HG03139 (cell line): ENCODE results near the gene TNFRSF25.
"Not testable (repeated sequence)": the region's sequence is repeated elsewhere in the genome, so short reads cannot be mapped to it uniquely, and the experiment has no call there.

Experiments used
- ATAC-seq: cut with Tn5 transposase; IDR thresholded peaks from one replicate; pipeline ENCODE4 v1.9.1; 2021; ENCODE audit not compliant: unreplicated experiment

Gene TNFRSF25

DNA sequence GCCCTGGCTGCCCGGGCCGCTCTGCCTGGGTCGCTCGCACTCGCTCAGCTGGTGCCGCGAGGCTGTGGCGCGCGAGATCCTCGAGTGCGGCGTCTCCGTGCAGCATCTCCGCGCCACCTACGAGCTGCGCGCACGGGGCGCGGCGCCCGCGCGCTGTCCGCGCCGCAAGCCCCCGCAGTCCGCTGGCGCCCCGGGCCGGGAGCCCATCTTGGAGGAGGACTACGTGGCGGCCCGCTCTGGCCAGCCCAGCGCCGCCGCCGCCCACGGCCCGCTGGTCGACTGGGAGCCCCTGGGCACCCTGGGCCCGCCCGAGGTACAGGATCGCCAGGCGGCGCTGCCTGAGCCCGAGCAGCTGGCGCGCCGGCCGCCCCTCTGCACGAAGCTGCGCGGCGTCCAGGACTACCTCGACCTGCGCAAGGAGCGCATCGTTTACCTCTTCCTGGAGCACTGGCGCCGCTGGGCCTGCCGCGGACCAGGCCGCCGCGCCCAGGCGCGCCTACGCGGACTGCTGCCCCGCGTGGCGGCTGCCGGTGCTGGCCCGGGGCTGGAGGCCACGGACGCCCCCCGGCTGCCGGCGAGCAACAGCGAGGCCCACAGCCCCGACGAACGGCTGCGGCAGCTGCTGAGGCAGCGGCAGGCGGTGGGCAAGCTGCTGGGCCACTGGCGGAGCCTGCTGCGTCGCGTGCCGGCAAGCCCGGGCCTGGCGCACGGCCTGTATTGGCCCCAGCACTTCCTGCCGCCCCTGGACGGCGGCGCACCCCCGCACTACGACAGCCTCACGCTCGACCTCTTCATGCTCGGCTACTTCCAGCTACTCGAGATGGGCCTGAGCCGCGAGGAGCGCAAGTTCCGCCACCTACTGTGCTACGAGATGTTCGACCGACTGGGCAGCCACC is 10.9 kb downstream of the TNFRSF25 start:
- ATAC-seq, result no peak

- not testable (repeated sequence) for ATAC-seq
These were observed 11.8 kb downstream of the TNFRSF25 start for GRCh38 chr1:6453895-6454855.

- no peak for ATAC-seq
These were observed 15.0 kb downstream of the TNFRSF25 start for GRCh38 chr1:6450943-6451373.

DNA sequence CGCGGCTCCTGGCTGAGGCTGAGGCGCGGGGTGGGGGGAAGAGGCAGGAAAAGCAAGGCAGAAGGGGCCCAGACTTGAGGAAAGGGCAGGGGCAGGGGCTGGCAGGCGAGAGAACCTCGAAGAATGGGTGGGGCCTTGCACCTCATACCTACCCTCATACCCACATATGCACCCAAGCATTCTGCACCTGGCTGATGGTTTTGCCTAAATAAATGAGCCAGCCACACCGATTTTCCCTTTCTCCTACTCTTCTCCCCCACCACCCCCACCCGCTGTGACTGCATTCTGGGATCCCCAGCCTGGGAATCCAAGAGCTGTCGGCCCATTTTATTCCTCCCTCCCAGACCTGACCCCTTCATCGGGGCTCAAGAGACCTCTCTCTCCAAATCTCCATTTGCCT is 15.5 kb downstream of the TNFRSF25 start:
- ATAC-seq, result not testable (repeated sequence)

- no peak for ATAC-seq
These were observed 15.9 kb downstream of the TNFRSF25 start for GRCh38 chr1:6450005-6450450.

DNA sequence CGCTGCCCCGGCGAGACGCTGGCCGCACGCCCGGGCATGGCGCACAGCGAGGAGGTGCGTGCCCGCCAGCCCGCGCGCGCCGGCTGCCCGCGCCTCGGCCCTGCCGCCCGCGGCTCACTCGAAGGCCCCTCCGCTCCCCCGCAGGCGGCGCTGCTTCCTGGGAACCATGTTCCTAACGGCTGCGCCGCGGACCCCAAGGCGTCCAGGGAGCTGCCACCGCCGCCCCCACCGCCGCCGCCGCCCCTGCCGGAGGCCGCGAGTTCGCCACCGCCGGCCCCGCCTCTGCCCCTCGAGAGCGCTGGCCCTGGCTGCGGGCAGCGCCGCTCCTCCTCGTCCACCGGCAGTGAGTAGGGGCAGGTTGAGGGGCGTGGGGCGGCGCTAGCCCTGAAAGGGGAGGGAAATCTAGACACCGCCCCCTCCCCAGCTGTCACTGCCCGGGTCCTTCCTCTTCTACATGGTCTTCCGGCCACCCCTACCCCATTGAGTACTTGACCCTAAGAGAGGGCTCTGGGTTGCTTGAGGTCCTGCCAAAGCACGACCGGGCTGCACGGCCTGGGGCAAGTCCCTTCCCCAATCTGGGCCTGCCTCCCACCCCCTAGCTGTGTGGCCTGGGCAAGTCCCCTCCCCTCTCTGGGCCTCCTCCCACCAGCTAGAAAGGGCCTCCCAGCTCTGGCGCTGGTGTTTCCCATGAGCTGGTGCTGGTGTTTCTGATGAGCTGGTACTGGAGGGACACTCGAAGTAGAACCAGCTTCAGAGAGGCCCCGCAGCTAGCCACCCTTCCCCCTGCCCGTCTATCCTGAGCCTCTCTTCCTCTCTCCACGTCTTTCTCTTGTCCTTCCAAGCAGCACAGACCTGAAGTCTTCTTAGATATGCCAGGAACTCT is 17.0 kb downstream of the TNFRSF25 start:
- no peak for ATAC-seq

DNA sequence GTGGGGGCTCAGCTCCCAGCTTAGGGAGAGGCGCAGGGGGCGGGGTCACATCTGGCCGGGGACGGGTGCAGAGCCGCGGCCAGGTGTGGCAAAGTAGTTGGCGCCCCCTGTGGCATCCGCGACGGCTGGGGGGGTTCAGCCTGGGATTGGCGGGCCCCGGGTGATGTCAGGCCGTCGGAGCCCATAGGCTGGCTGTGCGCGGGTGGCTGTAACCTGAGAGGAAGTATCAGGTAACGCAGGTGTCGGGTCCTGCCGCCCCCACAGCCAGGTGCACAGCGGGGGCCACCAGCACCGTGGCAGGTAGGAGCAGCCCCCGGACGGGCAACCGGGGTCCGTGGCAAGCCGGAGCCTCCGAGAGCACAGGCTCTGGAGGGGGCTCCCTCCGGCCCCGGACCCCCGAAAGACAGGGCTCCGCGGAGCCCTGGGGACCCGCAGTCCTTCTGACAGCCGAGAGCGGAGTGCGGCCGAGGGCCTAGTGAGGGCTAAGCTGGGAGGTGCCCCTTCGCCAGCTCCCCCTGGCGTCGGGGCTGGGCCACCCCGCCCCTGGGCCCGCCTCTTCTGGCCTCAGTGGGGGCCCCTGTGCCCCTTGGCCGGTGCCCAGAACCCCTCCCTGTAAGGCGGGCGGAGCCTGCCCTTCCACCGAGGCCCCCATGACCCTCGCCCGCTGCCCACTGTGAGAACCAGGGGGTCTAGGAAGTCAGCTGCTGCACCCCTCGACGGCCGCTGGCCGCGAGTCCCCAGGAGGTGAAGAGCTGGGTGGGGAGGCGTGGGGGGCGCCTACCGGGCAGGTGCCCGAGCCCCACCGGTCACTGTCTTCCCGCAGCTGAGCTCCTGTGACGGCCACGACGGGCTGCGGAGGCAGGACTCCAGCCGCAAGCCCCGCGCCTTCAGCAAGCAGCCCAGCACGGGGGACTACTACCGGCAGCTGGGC is 17.9 kb downstream of the TNFRSF25 start:
- no peak for ATAC-seq

DNA sequence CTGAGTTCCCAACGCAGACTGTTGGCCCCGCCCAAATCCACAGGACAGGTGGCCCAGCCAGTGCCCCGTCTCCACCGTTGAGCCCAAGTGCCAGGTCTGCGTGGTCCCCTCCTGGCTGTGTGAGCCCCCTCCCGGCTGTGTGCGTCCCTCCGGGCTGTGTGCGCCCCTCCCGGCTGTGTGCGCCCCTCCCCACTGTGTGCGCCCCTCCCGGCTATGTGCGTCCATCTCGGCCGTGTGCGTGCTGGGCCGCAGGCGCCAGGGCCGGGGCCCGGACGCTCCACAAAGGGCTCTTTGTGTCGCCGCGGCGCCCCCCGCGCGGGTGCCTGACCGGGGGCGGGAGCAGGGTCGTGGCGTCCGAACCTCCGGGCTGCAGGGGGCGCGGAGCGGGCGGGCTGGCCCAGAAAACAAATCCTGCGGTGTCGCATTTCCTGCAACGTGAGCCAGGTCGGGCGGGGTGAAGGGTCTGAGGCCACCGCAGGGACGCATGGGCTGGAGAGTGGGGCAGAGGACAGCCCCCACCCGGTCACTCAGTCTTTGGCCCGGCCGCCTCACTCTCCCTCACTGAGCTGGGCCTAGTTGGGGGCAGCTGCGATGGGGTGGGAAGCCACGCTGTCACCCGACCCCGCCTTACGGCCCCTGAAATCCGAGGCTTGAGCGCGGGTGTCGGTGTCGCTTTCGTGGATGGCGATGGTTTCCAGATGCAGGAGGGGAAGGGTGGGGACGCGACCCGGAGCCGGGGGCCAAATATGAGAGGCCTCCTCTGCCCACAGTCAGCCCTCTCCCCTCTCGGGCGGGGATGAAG is 18.8 kb downstream of the TNFRSF25 start:
- ATAC-seq, result no peak

DNA sequence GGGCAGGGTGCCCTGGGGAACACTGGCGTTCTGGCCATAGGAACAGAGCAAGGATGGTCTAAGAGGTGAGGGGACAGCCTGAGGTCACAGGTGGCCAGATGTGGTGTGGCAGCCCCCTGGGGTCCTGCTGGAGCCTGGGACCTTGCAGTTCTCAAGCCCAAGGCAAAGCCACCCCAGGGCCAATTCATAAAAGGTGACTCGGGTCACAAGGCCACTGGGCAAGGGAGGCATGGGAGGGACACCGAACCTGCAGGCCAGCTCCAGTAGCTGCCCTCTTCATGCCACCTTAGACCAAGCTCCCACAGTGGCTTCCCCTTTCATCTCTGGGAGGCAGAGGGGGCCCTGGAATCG is 19.3 kb downstream of the TNFRSF25 start:
- no peak for ATAC-seq

DNA sequence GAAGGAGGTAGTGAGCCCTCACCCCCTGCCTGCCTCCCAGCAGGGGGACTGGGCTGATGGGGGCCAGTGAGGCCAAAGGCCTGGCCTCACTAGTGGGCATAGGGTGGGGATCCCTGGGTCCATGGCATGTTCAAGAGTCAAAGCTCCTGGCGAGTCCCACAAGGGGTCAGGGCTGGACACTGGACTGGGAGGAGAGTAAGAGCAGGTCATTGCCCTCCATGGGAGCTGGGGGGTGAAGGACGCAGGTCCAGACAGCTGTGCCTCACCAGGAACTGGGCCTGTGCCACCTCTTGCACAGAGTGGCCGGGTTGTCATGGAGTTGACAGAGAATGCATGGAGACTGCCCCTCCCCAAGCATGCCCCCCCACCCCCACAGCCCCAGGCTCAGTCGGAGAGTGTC is 20.0 kb downstream of the TNFRSF25 start:
- ATAC-seq, result not testable (repeated sequence)

GRCh38 chr1:6445062-6445763 is 20.8 kb downstream of the TNFRSF25 start:
- no peak for ATAC-seq

- no peak for ATAC-seq
These were observed 21.6 kb downstream of the TNFRSF25 start for GRCh38 chr1:6444377-6444776.

DNA sequence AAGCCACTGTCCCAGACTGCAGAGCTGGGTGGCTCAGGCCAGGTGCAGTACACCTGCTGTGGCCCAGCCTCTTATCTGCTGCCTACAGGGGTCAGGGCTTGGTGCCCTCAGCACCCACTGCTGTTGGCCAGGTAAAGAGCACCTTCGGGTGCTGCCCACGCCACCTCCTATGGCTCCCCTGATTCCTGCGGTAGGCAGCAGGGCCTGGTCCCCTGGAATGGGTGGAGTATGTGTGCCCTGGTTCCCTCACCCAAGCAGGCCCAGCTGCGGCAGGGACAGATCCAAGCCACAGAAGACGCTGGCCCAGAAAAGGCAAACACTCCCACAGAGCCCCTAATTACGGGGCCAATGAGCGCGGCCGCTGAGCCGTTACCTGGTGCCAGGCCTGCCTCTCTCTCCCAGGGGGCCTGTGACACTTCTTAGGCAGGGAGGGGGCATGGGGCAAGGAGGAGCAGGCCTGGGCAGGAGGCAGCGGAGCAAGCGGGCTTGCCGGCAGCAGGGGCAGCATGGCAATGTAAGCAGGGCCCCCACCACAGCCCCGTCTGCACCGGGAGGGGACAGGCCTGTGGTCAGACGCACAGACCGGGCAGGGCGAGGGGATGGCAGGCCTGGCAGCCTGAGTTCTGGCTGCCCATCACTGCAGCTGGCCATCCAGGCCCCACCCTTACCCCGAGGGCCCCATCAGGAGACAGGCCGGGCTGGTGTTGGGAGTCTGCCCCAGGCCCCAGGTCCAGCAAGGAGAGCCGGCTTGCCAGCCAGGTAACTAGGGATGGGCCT is 22.4 kb downstream of the TNFRSF25 start:
- no peak for ATAC-seq

GRCh38 chr1:6441586-6441985 is 24.4 kb downstream of the TNFRSF25 start:
- no peak for ATAC-seq

GRCh38 chr1:6440198-6441126 is 25.5 kb downstream of the TNFRSF25 start:
- ATAC-seq, result no peak

DNA sequence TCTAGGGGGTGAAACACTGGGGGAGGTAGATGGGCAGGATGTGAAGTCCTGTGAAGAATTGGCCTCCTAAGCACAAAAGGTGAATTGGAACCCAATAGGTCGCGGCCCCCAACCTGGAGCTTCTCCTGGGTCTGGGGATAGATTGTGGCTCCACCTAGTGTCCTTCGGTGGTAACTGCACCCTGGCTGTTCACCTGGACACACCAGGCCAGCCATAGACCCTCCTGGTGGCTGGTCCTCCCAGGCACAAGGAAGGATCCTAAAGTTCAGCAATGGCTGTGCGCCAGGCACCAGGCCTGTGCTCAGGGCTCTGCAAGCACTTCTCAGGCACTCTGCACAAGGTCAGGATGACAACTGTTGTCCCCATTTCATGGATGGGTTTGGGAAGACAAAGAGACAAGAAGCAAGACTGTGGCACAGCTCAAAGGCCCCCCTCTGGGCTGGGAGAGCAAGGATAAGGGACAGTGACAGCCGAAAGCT is 27.9 kb downstream of the TNFRSF25 start:
- ATAC-seq, result no peak
